ENCODE data around the gene DBNDD1. TPM values are rescaled to one million over a fixed set of nuclear protein-coding genes. Genes with fewer than 3 reads are reported as not detected.

Gene DBNDD1
- total RNA-seq, 2 experiments from 2014 or later: 0.81 to 0.94 TPM

DNA sequence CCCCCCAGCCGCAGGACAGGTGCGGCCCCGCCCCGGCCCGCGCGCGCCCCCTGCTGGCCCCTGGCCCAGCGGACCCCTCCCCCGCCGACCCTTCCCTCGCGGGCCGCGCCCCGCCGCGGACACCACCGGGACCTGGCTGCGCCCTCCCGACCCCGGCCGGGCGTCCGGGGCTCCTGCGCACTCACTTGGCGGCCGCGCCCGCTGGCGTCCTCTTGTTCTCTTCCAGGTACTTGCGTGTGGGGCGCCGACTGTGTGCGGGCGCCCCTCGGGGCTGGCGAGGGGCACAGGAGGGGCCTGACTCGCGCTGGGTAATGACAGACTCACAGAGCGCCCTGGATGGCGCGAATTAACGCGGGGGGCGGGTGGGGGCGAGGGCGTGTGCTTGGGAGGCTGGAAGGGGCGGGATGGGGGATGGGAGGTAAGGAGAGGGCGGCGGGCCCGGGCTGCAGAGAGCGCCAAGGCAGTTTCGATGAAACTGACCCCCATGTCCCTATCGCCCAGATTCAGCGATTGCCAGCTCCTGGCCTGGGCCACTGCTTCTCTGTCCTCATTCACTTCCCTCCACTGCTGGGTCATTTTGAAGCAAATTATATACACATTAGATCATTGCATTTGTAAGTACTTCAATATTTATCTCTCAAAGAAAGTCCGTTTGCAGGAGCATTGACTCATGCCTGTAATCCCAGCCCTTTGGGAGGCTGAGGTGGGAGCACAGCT, 445 bp upstream of the DBNDD1 start:
- POLR2A ChIA-PET: no interaction called here

DNA sequence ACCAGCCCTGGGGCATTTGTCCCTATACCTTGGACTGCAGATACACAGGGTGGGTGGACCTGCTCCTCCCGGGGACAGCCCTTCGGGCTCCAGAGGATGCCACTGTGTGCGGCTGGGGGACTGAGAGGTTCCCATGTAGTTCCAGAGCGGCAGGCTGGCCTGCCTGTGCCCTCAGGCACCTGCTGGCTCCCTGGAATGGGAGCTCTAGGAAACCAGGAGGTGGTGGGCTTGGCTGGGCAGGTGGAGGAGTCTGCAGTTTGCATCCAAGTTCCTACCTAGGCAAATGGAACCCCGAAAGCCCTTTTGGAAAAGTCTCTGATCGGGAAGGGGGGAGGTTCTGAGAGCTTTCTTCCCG, 982 bp downstream of the DBNDD1 start:
- Mint-ChIP-seq H3K9me3 (no peaks in the 10 kb centered on the region), H3K36me3 (no peaks in the 10 kb centered on the region), H3K27me3 (peaks cover 10% of the 10 kb centered on the region), H3K4me3 (peak overlapping the region; percentile 63), H3K27ac (no peak overlapping the region), H3K4me1 (ENCODE audit: low read depth) (peaks cover 14% of the 10 kb centered on the region)
- CTCF ChIA-PET: no interaction called here
- DNase-seq: no peak
- POLR2A ChIA-PET: no interaction called here
- intact Hi-C loops (cut with micrococcal nuclease): no loop called here

More for the DNA sequence above, 445 bp upstream of the DBNDD1 start:
- Mint-ChIP-seq H3K36me3 (no peaks in the 10 kb centered on the region), H3K27ac (no peak overlapping the region), H3K4me3 (peak overlapping the region; percentile 54), H3K9me3 (no peaks in the 10 kb centered on the region), H3K4me1 (ENCODE audit: low read depth) (peaks cover 14% of the 10 kb centered on the region), H3K27me3 (peaks cover 10% of the 10 kb centered on the region)
- peak; percentile 52 for DNase-seq
- intact Hi-C loops (cut with micrococcal nuclease): no loop called here
- CTCF ChIA-PET: interaction anchor here (1.0 to 1.5 kb wide), 6 partner anchors 9 to 314 kb away, joined by 3 read pairs; no protein-coding TSS in a partner anchor

DNA sequence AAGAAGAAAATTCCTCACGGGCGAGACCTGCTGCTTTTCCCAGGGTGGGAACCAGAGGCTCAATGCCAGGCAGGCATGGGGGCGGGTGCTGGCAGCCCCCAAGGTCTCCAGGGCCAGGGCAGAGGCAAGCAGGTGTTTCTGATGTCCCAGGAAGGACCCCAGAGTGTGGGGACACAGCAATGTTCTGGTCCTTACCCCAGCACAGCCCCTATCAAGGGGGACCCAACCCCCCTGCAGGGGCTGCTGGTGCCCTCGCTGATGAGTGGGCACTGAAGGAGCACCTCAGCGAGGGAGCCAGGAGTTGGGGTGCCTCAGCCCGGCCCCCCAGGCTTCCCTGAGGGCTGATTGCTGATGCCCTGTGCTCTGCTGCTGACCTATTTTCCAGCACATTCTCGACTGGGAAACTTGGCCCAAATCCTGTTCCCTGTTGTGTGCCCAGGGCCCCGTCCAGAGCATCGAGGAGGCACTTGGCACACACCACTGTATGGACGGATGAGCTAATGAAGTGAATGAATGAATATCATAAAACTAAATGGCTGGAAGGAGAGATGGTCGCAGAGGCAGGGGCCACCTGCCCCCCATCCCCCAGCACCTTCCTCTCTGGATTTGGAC, 2.8 kb downstream of the DBNDD1 start:
- H3K4me1 Mint-ChIP-seq (ENCODE audit: low read depth): peaks cover 6% of the 10 kb centered on the region
- H3K9me3 Mint-ChIP-seq: no peaks in the 10 kb centered on the region
- H3K36me3 Mint-ChIP-seq: no peaks in the 10 kb centered on the region
- H3K27ac Mint-ChIP-seq: no peak overlapping the region
- intact Hi-C loops (cut with micrococcal nuclease): no loop called here
- ChIA-PET CTCF (no interaction called here), POLR2A (no interaction called here)
- no peak for DNase-seq
- no peak overlapping the region for H3K4me3 Mint-ChIP-seq
- peaks cover 10% of the 10 kb centered on the region for H3K27me3 Mint-ChIP-seq

DNA sequence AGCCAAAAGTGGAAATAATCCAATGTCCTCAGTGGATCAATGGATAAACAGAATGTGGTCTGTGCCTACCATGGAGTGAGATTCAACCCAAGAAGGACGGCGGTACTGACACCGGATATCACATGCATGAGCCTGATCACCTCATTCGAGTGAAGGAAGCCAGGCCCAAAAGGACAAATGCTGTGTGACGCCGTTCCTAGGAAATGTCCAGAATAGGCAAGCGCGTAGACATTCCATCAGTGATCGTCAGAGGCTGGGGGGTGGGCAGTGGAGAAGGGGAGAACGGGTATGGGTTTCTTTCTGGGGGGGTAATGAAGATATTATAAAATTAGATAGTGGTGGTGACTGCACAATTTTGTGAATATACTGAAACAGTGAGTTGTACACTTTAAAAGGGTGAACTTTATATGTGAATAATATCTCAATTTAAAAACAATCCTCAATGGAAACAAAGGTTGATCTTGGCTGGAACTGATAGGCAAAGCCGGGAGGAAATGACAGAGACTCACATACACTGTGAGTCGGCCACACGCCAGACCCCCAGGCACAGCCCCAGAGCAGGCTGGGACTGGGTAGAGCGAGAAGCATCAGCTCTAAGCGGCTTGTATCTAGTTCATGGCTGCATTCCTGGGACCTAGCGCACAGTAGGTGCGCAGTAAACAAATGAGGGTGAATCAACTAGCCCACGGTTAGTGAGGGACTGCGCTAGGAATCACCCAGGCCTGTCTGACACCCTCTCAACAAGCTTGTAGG, 3.5 kb downstream of the DBNDD1 start:
- POLR2A ChIA-PET: no interaction called here
- Mint-ChIP-seq H3K4me1 (ENCODE audit: low read depth) (peaks cover 6% of the 10 kb centered on the region), H3K4me3 (no peak overlapping the region), H3K27ac (no peak overlapping the region), H3K9me3 (no peaks in the 10 kb centered on the region), H3K36me3 (no peaks in the 10 kb centered on the region), H3K27me3 (peaks cover 10% of the 10 kb centered on the region)
- no peak for DNase-seq
- intact Hi-C loops (cut with micrococcal nuclease): no loop called here
- CTCF ChIA-PET: interaction anchor here (0.7 kb wide), 1 partner anchor 8 kb away, joined by 3 read pairs; no protein-coding TSS in a partner anchor

DNA sequence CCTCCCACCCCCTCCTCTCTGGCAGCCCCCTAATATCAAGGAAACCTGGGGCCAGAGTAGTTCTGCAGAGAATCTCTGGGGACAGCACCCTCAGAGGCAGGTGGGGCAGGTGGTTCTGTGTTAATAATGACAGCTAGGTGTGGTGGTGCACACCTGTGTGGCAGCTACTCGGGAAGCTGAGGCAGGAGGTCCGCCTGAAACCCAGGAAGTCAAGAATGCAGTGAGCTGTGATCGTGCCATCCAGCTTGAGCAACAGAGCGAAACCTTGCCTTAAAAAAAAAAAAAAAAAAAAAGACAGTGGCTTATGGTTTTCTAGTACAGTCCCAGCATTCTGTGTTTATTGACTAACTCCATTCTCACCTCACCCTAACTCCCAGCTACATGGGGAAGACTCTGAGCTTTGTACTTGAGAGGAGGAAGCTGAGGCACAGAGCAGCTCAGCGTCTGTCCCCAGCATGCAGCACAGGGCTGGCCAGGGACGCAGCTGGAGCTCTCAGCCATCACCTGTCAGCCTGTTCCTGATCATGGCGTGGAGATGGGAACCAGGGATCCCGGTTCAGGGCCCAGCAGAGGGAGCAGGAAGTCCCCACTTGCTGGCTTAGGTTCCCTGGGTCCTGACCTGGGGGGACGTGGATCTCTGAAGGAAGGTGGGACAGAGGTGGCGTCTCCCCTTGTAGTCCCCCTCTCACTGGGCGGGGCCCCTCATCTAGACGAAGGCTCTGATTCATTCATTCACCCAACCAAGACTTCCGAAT, 6.1 kb downstream of the DBNDD1 start:
- no peak for DNase-seq
- no peaks in the 10 kb centered on the region for H3K36me3 Mint-ChIP-seq
- ChIA-PET POLR2A (no interaction called here), CTCF (no interaction called here)
- peaks cover 2% of the 10 kb centered on the region for H3K27me3 Mint-ChIP-seq
- intact Hi-C loops (cut with micrococcal nuclease): no loop called here
- no peaks in the 10 kb centered on the region for H3K9me3 Mint-ChIP-seq
- no peak overlapping the region for H3K27ac Mint-ChIP-seq
- no peak overlapping the region for H3K4me3 Mint-ChIP-seq
- H3K4me1 Mint-ChIP-seq (ENCODE audit: low read depth): peaks cover 11% of the 10 kb centered on the region

DNA sequence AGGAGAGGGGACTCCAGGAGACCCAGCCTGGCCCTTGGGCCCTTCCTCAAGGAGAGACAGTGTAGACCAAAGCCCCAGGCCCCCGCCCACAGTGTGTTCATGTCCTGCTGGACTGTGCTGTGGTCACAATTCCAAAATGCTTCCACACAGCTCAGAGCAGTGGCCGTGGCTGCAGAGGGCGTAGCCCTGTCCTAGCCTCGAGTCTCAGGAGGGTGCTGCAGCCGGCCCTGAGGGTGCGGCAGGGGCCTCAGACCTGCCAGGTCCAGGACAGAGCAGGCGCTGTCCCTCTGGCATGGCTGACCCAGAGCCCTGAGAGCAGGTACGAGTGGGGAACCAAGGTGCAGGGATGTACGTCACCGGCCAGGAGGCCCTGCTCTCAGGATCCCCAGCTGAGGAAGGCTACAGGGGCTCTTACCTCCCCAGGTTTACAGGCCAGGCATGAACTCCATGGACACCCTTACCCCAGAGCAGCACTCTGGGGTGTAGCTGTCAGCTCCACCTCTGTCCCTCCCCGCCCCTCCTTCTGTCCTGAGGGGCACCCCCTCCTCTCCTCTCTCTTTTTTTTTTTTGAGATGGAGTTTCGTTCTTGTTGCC, 7.3 kb downstream of the DBNDD1 start:
- POLR2A ChIA-PET: interaction anchor here (1.1 to 1.4 kb wide), 2 partner anchors 9 to 12 kb away, joined by 3 read pairs; no protein-coding TSS in a partner anchor

DNA sequence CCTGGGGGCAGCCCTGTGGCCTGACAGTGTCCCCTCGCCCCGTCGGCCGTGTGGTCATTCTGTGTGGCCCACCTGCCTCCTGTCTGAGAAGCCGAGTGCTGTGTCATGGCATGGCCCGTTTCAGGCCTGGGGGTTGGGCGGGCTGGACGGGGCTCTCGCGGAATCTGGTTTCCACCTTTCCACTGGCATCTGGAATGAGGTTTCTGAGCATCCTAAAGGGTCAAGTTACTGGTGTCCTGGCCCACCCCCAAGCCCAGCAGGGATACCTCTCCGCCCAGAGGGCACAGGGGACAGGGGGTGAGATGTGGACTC, 7.8 kb downstream of the DBNDD1 start:
- H3K9me3 Mint-ChIP-seq: no peaks in the 10 kb centered on the region
- no peaks in the 10 kb centered on the region for H3K36me3 Mint-ChIP-seq
- CTCF ChIA-PET: interaction anchor here (0.9 kb wide), 1 partner anchor 9 kb away, joined by 3 read pairs; no protein-coding TSS in a partner anchor
- H3K27me3 Mint-ChIP-seq: peaks cover 2% of the 10 kb centered on the region
- H3K27ac Mint-ChIP-seq: no peak overlapping the region
- POLR2A ChIA-PET: interaction anchor here (1.1 to 1.4 kb wide), 2 partner anchors 10 to 12 kb away, joined by 3 read pairs; no protein-coding TSS in a partner anchor
- no peak overlapping the region for H3K4me3 Mint-ChIP-seq
- H3K4me1 Mint-ChIP-seq (ENCODE audit: low read depth): peaks cover 11% of the 10 kb centered on the region
- DNase-seq: no peak
- intact Hi-C loops (cut with micrococcal nuclease): no loop called here

More for the DNA sequence above, 7.3 kb downstream of the DBNDD1 start:
- peaks cover 2% of the 10 kb centered on the region for H3K27me3 Mint-ChIP-seq
- intact Hi-C loops (cut with micrococcal nuclease): no loop called here
- no peaks in the 10 kb centered on the region for H3K9me3 Mint-ChIP-seq
- CTCF ChIA-PET: no interaction called here
- no peak for DNase-seq
- peaks cover 11% of the 10 kb centered on the region for H3K4me1 Mint-ChIP-seq (ENCODE audit: low read depth)
- no peak overlapping the region for H3K27ac Mint-ChIP-seq
- no peak overlapping the region for H3K4me3 Mint-ChIP-seq
- H3K36me3 Mint-ChIP-seq: no peaks in the 10 kb centered on the region

DNA sequence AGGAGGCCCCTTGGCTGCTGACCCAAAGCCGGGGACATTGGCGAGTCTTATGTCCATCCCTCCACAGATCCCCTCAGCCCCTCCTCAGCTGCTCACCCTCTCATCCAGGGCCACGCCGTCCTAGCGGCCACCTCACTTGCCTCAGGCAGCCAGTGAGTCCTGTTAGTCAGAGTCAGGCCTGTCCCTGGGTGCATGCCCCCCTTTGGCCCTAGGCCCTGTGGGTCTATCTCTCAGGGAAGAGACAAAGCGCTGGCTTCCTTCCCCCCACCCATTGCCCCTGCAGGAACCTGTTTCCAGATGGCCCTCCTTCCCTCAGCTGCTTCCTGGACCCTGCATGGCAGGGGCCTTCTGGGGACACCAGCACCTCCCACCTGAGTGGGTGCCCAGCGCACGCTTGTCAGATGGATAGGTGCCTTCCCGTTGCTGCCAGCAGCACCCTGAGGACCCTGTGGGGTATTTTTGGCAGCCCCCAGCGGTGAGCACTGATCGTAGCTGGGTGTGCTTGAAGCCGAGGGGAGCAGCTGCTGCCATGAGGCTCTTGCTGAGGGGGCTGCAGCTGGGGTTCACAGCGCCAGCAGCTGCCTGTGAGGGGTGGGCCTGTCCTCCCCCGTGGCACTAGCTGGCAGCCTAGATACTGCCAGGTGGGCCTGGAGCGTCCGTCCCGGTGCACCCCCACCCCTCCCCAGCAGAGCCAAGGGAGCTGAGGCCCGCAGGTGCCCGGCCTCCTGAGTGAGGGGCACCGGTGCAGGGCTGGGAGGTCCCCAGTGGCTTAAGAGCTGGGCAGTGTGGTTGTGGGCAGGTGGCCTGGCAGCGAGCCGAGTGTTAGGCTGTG, 8.4 kb downstream of the DBNDD1 start:
- no peak overlapping the region for H3K4me3 Mint-ChIP-seq
- peaks cover 2% of the 10 kb centered on the region for H3K27me3 Mint-ChIP-seq
- H3K9me3 Mint-ChIP-seq: no peaks in the 10 kb centered on the region
- no peak for DNase-seq
- H3K36me3 Mint-ChIP-seq: no peaks in the 10 kb centered on the region
- H3K4me1 Mint-ChIP-seq (ENCODE audit: low read depth): peaks cover 11% of the 10 kb centered on the region
- CTCF ChIA-PET: interaction anchor here (0.9 kb wide), 1 partner anchor 9 kb away, joined by 3 read pairs; no protein-coding TSS in a partner anchor
- no peak overlapping the region for H3K27ac Mint-ChIP-seq
- POLR2A ChIA-PET: interaction anchor here (1.1 to 1.4 kb wide), 2 partner anchors 10 to 11 kb away, joined by 3 read pairs; no protein-coding TSS in a partner anchor
- intact Hi-C loops (cut with micrococcal nuclease): no loop called here

DNA sequence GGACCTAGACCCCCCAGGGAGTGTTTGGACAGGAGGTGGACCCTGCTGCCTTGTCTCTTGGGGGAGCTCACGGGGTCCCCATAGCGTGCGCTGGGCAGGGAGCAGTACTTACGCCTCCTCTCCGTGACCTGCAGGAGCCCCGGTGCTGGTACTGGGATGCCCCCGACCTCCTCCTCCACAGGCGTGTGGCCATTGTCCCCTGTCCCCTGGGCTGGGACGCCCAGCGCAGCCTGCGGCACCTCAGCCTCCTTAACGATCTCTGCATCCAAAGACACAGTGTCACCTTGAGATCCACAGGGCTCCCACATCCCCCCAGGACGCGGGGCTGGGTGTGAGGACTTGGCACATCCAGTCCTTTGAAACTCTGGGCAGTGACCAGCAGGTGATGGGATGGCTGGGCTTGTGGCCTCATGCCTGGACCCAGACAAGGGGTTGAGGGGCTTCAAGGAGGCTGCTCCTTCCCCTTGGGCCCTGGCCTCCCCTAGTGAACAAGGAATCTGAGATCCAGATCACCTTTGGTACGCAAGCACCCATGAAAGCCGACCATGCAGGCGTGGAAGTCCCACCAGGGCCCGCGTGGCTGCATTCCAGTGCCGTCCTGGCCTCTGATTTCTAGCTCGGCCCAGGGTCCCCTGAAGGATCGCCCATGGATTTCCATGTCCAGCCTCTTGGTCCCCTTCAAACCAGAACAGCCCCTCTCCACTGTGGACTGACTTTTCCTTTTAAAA, 9.9 kb downstream of the DBNDD1 start:
- no peak overlapping the region for H3K4me3 Mint-ChIP-seq
- H3K27ac Mint-ChIP-seq: no peak overlapping the region
- POLR2A ChIA-PET: no interaction called here

DNA sequence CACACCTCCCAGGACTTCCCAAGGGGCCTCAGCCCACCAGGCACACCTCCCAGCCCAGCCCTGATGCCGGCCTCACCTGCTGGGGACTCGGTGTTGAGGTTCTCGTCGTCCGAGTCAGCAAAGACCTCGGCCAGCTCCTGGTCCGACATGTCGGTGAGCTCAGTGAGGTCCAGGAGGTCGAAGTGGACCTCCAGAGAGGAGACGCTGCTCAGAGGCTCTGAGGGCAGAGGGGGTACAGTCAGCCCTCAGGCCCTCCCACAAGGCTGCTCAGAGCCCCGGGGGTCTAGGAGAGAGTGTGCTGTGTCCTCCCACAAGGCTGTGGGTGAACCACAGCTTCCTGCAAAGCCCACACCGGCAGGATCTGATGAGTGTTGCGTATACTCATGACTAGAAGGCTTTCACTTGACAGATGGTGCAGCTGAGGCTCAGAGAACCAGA, 10.5 kb downstream of the DBNDD1 start:
- peaks cover 11% of the 10 kb centered on the region for H3K4me1 Mint-ChIP-seq (ENCODE audit: low read depth)
- intact Hi-C loops (cut with micrococcal nuclease): no loop called here
- peak overlapping the region; percentile 49 for H3K4me3 Mint-ChIP-seq
- H3K9me3 Mint-ChIP-seq: no peaks in the 10 kb centered on the region
- no peaks in the 10 kb centered on the region for H3K27me3 Mint-ChIP-seq
- no peaks in the 10 kb centered on the region for H3K36me3 Mint-ChIP-seq
- H3K27ac Mint-ChIP-seq: no peak overlapping the region
- POLR2A ChIA-PET: no interaction called here
- DNase-seq: peak; percentile 78
- CTCF ChIA-PET: interaction anchor here (1.4 kb wide), 1 partner anchor 12 kb away, joined by 3 read pairs; no protein-coding TSS in a partner anchor

More for the DNA sequence above, 9.9 kb downstream of the DBNDD1 start:
- no peak for DNase-seq
- Mint-ChIP-seq H3K36me3 (no peaks in the 10 kb centered on the region), H3K4me1 (ENCODE audit: low read depth) (peaks cover 11% of the 10 kb centered on the region), H3K27me3 (no peaks in the 10 kb centered on the region), H3K9me3 (no peaks in the 10 kb centered on the region)
- CTCF ChIA-PET: interaction anchor here (1.4 kb wide), 1 partner anchor 11 kb away, joined by 3 read pairs; no protein-coding TSS in a partner anchor
- intact Hi-C loops (cut with micrococcal nuclease): no loop called here
